HCT116 (cell line): ENCODE data around the gene SAP30L. TPM values are rescaled to one million over a fixed set of nuclear protein-coding genes. Genes with fewer than 3 reads are reported as not detected.

ENCODE experiments used
- ATAC-seq: fragments of 200-7000 bp; cut with Tn5 transposase; 2 replicates; pipeline ENCODE4 v1.9.1; 2020; ENCODE audit warnings: mild to moderate bottlenecking, moderate library complexity
- BruUV-seq: library from RNA; stranded (reverse); fragments of 400-500 nt; replicated peaks from 2 replicates; lab custom pipeline; 2021; lab: Mats Ljungman, UMichigan
- CTCF ChIA-PET: fragments of 300-600 bp; sonication (Branson Sonifier 250); formaldehyde crosslinking; loops from one replicate; lab custom pipeline; 2021; ENCODE audit warnings: antibody characterized with exemption; lab: Charles Lee
- POLR2A ChIA-PET: fragments of 300-600, 350-600 bp; sonication (Branson Sonifier 250); formaldehyde crosslinking; loops from one replicate; lab custom pipeline; 2021; ENCODE audit warnings: antibody characterized with exemption; lab: Charles Lee
- RAD21 ChIA-PET, 2 experiments: fragments of 300-600 bp; sonication (Branson Sonifier 250); formaldehyde crosslinking; loops; one replicate each; lab custom pipeline; 2023; ENCODE audit warnings: low total read pairs in 2 of 2; ENCODE audit not compliant: uncharacterized antibody in 2 of 2, unreplicated experiment in 2 of 2, low non-redundant PET in 1 of 2; lab: Charles Lee
- DNase-seq: peaks from one replicate; pipeline ENCODE4 v3.0.0-alpha.2; 2010; ENCODE audit warnings: low read depth, low spot score
- H2AFZ ChIP-seq: fragments of 200-600 bp; shearing (Covaris generic), sonication (generic); 2 replicates; pipeline ENCODE4 v1.6.1; 2017; ENCODE audit warnings: low read depth, mixed run types, mixed read lengths, antibody characterized with exemption, low read length; ENCODE audit not compliant: poor library complexity, severe bottlenecking
- H3K27ac ChIP-seq: 2 replicates; pipeline ENCODE4 v1.5.1; 2012; ENCODE audit warnings: low read depth, low read length
- H3K27me3 ChIP-seq: fragments of 200-600 bp; sonication (generic); 2 replicates; pipeline ENCODE4 v1.6.1; 2016; ENCODE audit warnings: mixed run types, low read length, mixed read lengths; ENCODE audit not compliant: insufficient read depth
- H3K36me3 ChIP-seq, 2 experiments: fragments of 200-500 bp in 1 of 2; fragments of 200-600 bp in 1 of 2; sonication (Bioruptor generic) in 1 of 2; sonication (generic) in 1 of 2; 2 replicates each; pipeline versions ENCODE4 v1.5.1 to v1.6.1; 2014 to 2016; ENCODE audit warnings: low read length in 2 of 2, inconsistent platforms in 1 of 2, mixed read lengths in 1 of 2, mixed run types in 1 of 2; ENCODE audit not compliant: insufficient read depth in 2 of 2, control insufficient read depth in 1 of 2
- H3K4me1 ChIP-seq, 2 experiments: fragments of 200-600 bp in 1 of 2; sonication (generic) in 1 of 2; 2 replicates each; pipeline versions ENCODE4 v1.5.1 to v1.6.1; 2012 to 2017; ENCODE audit warnings: low read length in 2 of 2, inconsistent platforms in 1 of 2, mild to moderate bottlenecking in 1 of 2, mixed read lengths in 1 of 2, mixed run types in 1 of 2, moderate library complexity in 1 of 2; ENCODE audit not compliant: insufficient read depth in 2 of 2, control insufficient read depth in 1 of 2
- H3K4me2 ChIP-seq: fragments of 200-600 bp; sonication (generic); 2 replicates; pipeline ENCODE4 v1.6.1; 2017; ENCODE audit warnings: mixed run types, low read length, mixed read lengths
- H3K4me3 ChIP-seq, 2 experiments: fragments of 200-600 bp in 1 of 2; sonication (generic) in 1 of 2; replicated peaks in 1 of 2; 2 replicates each; pipeline ENCODE4 v1.5.1; 2011 to 2016; ENCODE audit warnings: low read length in 2 of 2, control low read depth in 1 of 2, low read depth in 1 of 2, mild to moderate bottlenecking in 1 of 2, mixed read lengths in 1 of 2, mixed run types in 1 of 2
- H3K79me2 ChIP-seq: fragments of 200-600 bp; sonication (generic); 2 replicates; pipeline ENCODE4 v1.6.1; 2017; ENCODE audit warnings: mild to moderate bottlenecking, mixed run types, low read length, moderate library complexity, mixed read lengths; ENCODE audit not compliant: insufficient read depth
- H3K9ac ChIP-seq: fragments of 200-600 bp; sonication (generic); 2 replicates; pipeline ENCODE4 v1.6.1; 2016; ENCODE audit warnings: low read length, mixed read lengths
- H3K9me2 ChIP-seq: fragments of 200-600 bp; sonication (generic), shearing (Covaris generic); 2 replicates; pipeline ENCODE4 v1.6.1; 2017; ENCODE audit warnings: mixed run types, mild to moderate bottlenecking, moderate library complexity; ENCODE audit not compliant: insufficient read depth
- H3K9me3 ChIP-seq, 2 experiments: fragments of 200-500 bp in 1 of 2; fragments of 200-600 bp in 1 of 2; sonication (Bioruptor generic) in 1 of 2; sonication (generic) in 1 of 2; 2 replicates each; pipeline ENCODE4 v1.6.1; 2014 to 2017; ENCODE audit warnings: low read length in 2 of 2, mixed read lengths in 2 of 2, inconsistent platforms in 1 of 2, low read depth in 1 of 2, mild to moderate bottlenecking in 1 of 2, mixed run types in 1 of 2, moderate library complexity in 1 of 2; ENCODE audit not compliant: control insufficient read depth in 1 of 2, insufficient read depth in 1 of 2
- H4K20me1 ChIP-seq: fragments of 200-600 bp; sonication (generic), shearing (Covaris generic); 2 replicates; pipeline ENCODE4 v1.6.1; 2017; ENCODE audit warnings: mixed run types, mild to moderate bottlenecking, moderate library complexity; ENCODE audit not compliant: insufficient read depth
- CBX3 ChIP-seq: IDR thresholded peaks from 2 replicates; pipeline ENCODE4 v1.6.1; 2012; ENCODE audit warnings: low read depth
- ELF1 ChIP-seq: IDR thresholded peaks from 2 replicates; pipeline ENCODE4 v1.6.1; 2012; ENCODE audit warnings: low read depth, borderline replicate concordance
- POLR2A ChIP-seq: IDR thresholded peaks from 2 replicates; pipeline ENCODE4 v1.7.0; 2011; ENCODE audit warnings: borderline replicate concordance; ENCODE audit not compliant: insufficient read depth, insufficient read length; ENCODE audit errors: extremely low read depth
- POLR2AphosphoS5 ChIP-seq: IDR thresholded peaks from 2 replicates; pipeline ENCODE4 v1.6.1; 2011; ENCODE audit warnings: mild to moderate bottlenecking, low read depth, low read length, moderate library complexity
- TCF7L2 ChIP-seq: IDR thresholded peaks from 2 replicates; pipeline ENCODE4 v1.7.0; 2011; ENCODE audit warnings: borderline replicate concordance, inconsistent platforms; ENCODE audit not compliant: insufficient read depth, insufficient read length; ENCODE audit errors: extremely low read depth
- YY1 ChIP-seq: IDR thresholded peaks from 2 replicates; pipeline ENCODE4 v1.6.1; 2011; ENCODE audit warnings: low read length, low read depth, moderate library complexity, mild to moderate bottlenecking; ENCODE audit not compliant: insufficient replicate concordance; ENCODE audit errors: extremely low read depth
- ZFX ChIP-seq: fragments of 450-650 bp; IDR thresholded peaks from 2 replicates; pipeline ENCODE4 v1.6.1; 2017
- ZNF274 ChIP-seq: fragments of 200-500 bp; sonication (Bioruptor generic); IDR thresholded peaks from 2 replicates; pipeline ENCODE4 v1.6.1; 2014; ENCODE audit warnings: mild to moderate bottlenecking, low read depth, low read length, inconsistent platforms
- intact Hi-C: fragments of 100-400 bp; cut with micrococcal nuclease; formaldehyde crosslinking; loops from 2 replicates; pipeline ENCODE4 v1.10.0; 2022
- total RNA-seq: library from RNA; stranded (reverse); gene quantifications from one replicate; pipeline ENCODE4 v1.2.1, GENCODE V29; 2021; ENCODE audit not compliant: unreplicated experiment
- TF ChIP-seq, protein P1 (sequence below): IDR thresholded peaks from 2 replicates; pipeline ENCODE4 v1.6.1; 2012; ENCODE audit warnings: low read depth

Gene SAP30L
- total RNA-seq, 1 experiment from 2014 or later = 25.5 TPM

DNA sequence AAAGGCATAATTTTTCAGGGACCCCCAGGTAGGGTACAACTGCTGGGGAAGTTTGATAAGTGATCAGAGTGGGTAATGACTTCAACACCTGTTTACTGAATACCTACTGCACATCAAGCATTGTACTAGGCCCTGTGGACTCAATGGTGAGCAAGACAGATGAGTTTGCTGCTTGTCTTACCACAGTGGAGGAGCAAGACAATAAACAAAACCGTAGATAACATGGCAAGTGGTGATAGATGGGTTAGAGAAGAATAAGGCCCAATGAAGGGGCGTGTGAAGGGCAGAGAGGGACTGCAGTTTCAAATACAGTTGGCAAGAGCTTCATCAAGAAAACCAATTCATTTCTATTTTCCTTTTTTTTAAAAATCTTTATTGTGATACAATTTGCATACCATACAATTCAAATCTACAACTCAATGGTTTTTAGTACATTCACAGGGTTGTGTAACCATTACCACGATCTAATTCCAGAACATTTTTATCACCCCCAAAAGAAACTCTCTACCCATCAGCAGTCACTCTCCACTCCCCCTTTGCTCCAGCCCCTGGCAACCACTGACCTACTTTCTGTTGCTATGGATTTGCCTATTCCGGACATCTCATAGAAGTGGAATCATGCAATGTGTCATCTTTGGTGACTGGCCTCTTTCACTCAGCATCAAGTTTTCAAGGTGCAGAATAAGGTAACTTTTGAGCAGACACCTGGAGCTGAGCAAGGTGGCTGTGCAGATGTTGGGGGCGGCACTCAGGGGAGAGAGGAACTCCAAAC is 64.2 kb downstream of the SAP30L start:
- ATAC-seq (no peak), DNase-seq (no peak)
- no peak overlapping the region for H3K4me3 ChIP-seq
- ChIA-PET CTCF (interaction anchor here (3.1 kb wide), 1 partner anchor 11 kb away, joined by 24 read pairs; no protein-coding TSS in a partner anchor), RAD21 (no interaction called here), POLR2A (interaction anchor here (1.3 kb wide), 1 partner anchor 12 kb away, joined by 3 read pairs; no protein-coding TSS in a partner anchor)
- no peaks in the 10 kb centered on the region for H3K4me1 ChIP-seq
- H4K20me1 ChIP-seq = no peaks in the 10 kb centered on the region
- H3K36me3 ChIP-seq = no peaks in the 10 kb centered on the region
- H3K27ac ChIP-seq = no peak overlapping the region
- no peak overlapping the region for H3K4me2 ChIP-seq
- no peak overlapping the region for H3K9ac ChIP-seq
- no TSS peak for BruUV-seq
- H3K79me2 ChIP-seq = no peaks in the 10 kb centered on the region
- H3K9me3 ChIP-seq = no peaks in the 10 kb centered on the region
- intact Hi-C loops = no loop called here
- no peaks in the 10 kb centered on the region for H3K27me3 ChIP-seq
- H3K9me2 ChIP-seq = no peaks in the 10 kb centered on the region
- no peak overlapping the region for H2AFZ ChIP-seq
- TF ChIP-seq ZFX = no peak
- TF ChIP-seq ZNF274 = no peak
- no peak for TF ChIP-seq YY1
- TF ChIP-seq TCF7L2 = no peak
- no peak for TF ChIP-seq POLR2A
- TF ChIP-seq POLR2AphosphoS5 = no peak
- no peak for TF ChIP-seq CBX3
- no peak for TF ChIP-seq ELF1
- TF ChIP-seq, protein P1, sequence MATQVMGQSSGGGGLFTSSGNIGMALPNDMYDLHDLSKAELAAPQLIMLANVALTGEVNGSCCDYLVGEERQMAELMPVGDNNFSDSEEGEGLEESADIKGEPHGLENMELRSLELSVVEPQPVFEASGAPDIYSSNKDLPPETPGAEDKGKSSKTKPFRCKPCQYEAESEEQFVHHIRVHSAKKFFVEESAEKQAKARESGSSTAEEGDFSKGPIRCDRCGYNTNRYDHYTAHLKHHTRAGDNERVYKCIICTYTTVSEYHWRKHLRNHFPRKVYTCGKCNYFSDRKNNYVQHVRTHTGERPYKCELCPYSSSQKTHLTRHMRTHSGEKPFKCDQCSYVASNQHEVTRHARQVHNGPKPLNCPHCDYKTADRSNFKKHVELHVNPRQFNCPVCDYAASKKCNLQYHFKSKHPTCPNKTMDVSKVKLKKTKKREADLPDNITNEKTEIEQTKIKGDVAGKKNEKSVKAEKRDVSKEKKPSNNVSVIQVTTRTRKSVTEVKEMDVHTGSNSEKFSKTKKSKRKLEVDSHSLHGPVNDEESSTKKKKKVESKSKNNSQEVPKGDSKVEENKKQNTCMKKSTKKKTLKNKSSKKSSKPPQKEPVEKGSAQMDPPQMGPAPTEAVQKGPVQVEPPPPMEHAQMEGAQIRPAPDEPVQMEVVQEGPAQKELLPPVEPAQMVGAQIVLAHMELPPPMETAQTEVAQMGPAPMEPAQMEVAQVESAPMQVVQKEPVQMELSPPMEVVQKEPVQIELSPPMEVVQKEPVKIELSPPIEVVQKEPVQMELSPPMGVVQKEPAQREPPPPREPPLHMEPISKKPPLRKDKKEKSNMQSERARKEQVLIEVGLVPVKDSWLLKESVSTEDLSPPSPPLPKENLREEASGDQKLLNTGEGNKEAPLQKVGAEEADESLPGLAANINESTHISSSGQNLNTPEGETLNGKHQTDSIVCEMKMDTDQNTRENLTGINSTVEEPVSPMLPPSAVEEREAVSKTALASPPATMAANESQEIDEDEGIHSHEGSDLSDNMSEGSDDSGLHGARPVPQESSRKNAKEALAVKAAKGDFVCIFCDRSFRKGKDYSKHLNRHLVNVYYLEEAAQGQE = no peak

Other genes with a start within 250 kb of the SAP30L start
- gene HAND1, start 32.2 kb downstream of the SAP30L start, total RNA-seq = not detected